Measurements from ENCODE around the gene CDC14A. TPM values are rescaled to one million over a fixed set of nuclear protein-coding genes. Genes with fewer than 3 reads are reported as not detected.
A peak's percentile ranks its signal among the peaks of the same experiment; 100 is the strongest.
"Not testable (repeated sequence)": the region's sequence is repeated elsewhere in the genome, so short reads cannot be mapped to it uniquely, and the experiment has no call there.

Gene CDC14A
- total and polyA plus RNA-seq, 8 donors: 8.9 to 16.4 (median 14.2) TPM

- ATAC-seq (no peak), DNase-seq (no peak)
- no peak overlapping the region for H3K27ac ChIP-seq
- TF ChIP-seq, protein P1, sequence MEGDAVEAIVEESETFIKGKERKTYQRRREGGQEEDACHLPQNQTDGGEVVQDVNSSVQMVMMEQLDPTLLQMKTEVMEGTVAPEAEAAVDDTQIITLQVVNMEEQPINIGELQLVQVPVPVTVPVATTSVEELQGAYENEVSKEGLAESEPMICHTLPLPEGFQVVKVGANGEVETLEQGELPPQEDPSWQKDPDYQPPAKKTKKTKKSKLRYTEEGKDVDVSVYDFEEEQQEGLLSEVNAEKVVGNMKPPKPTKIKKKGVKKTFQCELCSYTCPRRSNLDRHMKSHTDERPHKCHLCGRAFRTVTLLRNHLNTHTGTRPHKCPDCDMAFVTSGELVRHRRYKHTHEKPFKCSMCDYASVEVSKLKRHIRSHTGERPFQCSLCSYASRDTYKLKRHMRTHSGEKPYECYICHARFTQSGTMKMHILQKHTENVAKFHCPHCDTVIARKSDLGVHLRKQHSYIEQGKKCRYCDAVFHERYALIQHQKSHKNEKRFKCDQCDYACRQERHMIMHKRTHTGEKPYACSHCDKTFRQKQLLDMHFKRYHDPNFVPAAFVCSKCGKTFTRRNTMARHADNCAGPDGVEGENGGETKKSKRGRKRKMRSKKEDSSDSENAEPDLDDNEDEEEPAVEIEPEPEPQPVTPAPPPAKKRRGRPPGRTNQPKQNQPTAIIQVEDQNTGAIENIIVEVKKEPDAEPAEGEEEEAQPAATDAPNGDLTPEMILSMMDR (IDR thresholded peaks at IDR 0.05): no peak
- H3K4me1 ChIP-seq: peaks cover 7 to 31% of the 10 kb centered on the region in 2 donors
- intact Hi-C loops (cut with DNase I): no loop called here
- H3K4me3 ChIP-seq: no peak overlapping the region
- no peaks in the 10 kb centered on the region for H3K36me3 ChIP-seq
- H3K9me3 ChIP-seq: no peaks in the 10 kb centered on the region
- H3K27me3 ChIP-seq: no peaks in the 10 kb centered on the region
These were observed 11.5 kb downstream of the CDC14A start for GRCh38 chr1:100363831-100364230.

GRCh38 chr1:100364697-100365096 is 12.4 kb downstream of the CDC14A start:
- peak; percentile 38 for ATAC-seq
- no peak overlapping the region for H3K4me3 ChIP-seq
- no peaks in the 10 kb centered on the region for H3K36me3 ChIP-seq
- no peaks in the 10 kb centered on the region for H3K27me3 ChIP-seq
- no peaks in the 10 kb centered on the region for H3K9me3 ChIP-seq
- peaks cover 7 to 22% of the 10 kb centered on the region in 2 donors for H3K4me1 ChIP-seq
- intact Hi-C loops (cut with DNase I): no loop called here
- H3K27ac ChIP-seq: no peak overlapping the region
- TF ChIP-seq, protein P1 (IDR thresholded peaks at IDR 0.05): no peak
- no peak for DNase-seq

- H3K4me3 ChIP-seq: no peak overlapping the region
- no peak for ATAC-seq
These were observed 13.9 kb downstream of the CDC14A start for GRCh38 chr1:100366209-100366525.

GRCh38 chr1:100369339-100369738 is 17.0 kb downstream of the CDC14A start:
- H3K27ac ChIP-seq; intact Hi-C loops (cut with DNase I); H3K4me1 ChIP-seq; H3K9me3 ChIP-seq; H3K4me3 ChIP-seq; H3K27me3 ChIP-seq; H3K36me3 ChIP-seq; ATAC-seq; DNase-seq: not testable (repeated sequence)

More at GRCh38 chr1:100366209-100366525, 13.9 kb downstream of the CDC14A start:
- H3K27me3 ChIP-seq: no peaks in the 10 kb centered on the region
- H3K36me3 ChIP-seq: no peaks in the 10 kb centered on the region
- TF ChIP-seq, protein P1 (IDR thresholded peaks at IDR 0.05): no peak
- no peak for DNase-seq
- no peak overlapping the region for H3K27ac ChIP-seq
- intact Hi-C loops (cut with DNase I): no loop called here
- peaks cover 0 to 8% of the 10 kb centered on the region in 2 donors for H3K4me1 ChIP-seq
- H3K9me3 ChIP-seq: no peaks in the 10 kb centered on the region

GRCh38 chr1:100373953-100374352 is 21.6 kb downstream of the CDC14A start:
- DNase-seq; intact Hi-C loops (cut with DNase I): not testable (repeated sequence)

GRCh38 chr1:100376890-100377289 is 24.6 kb downstream of the CDC14A start:
- H3K4me1 ChIP-seq; H3K9me3 ChIP-seq; H3K4me3 ChIP-seq; intact Hi-C loops (cut with DNase I); H3K36me3 ChIP-seq; H3K27me3 ChIP-seq; DNase-seq; ATAC-seq; H3K27ac ChIP-seq: not testable (repeated sequence)

More at GRCh38 chr1:100373953-100374352, 21.6 kb downstream of the CDC14A start:
- H3K9me3 ChIP-seq, ATAC-seq, H3K4me1 ChIP-seq, H3K27me3 ChIP-seq, H3K36me3 ChIP-seq, H3K27ac ChIP-seq, H3K4me3 ChIP-seq: not testable (repeated sequence)

- DNase-seq (no peak), ATAC-seq (no peak)
- no peaks in the 10 kb centered on the region for H3K4me1 ChIP-seq
- H3K4me3 ChIP-seq: no peak overlapping the region
- no peaks in the 10 kb centered on the region for H3K9me3 ChIP-seq
- intact Hi-C loops (cut with DNase I): no loop called here
- H3K27ac ChIP-seq: no peak overlapping the region
- no peaks in the 10 kb centered on the region for H3K36me3 ChIP-seq
- no peaks in the 10 kb centered on the region for H3K27me3 ChIP-seq
- TF ChIP-seq, protein P1 (IDR thresholded peaks at IDR 0.05): no peak
These were observed 25.5 kb downstream of the CDC14A start for GRCh38 chr1:100377590-100378361.

Measured in left lung (tissue), 10 donors.